HG03354 (cell line): ENCODE measurements around the gene PSG5.
"Not testable (repeated sequence)": the region's sequence is repeated elsewhere in the genome, so short reads cannot be mapped to it uniquely, and the experiment has no call there.

Experiments used
- ATAC-seq: cut with Tn5 transposase; IDR thresholded peaks from one replicate; pipeline ENCODE4 v1.9.1; 2021; ENCODE audit warnings: mild to moderate bottlenecking; ENCODE audit not compliant: unreplicated experiment, poor library complexity, severe bottlenecking

PSG5 gene

GRCh38 chr19:43186311-43186935 lies at the start of gene PSG5:
Gene PSG5 (minus strand): TSS chr19:43186536. CDS start chr19:43186405, 131 bp downstream.
- not testable (repeated sequence) for ATAC-seq

- not testable (repeated sequence) for ATAC-seq
Measured at GRCh38 chr19:43235686-43236085, 49.4 kb upstream of the PSG5 start.

- ATAC-seq: no peak
Measured at GRCh38 chr19:43229315-43229714, 43.0 kb upstream of the PSG5 start.

GRCh38 chr19:43228730-43229129 lies 42.4 kb upstream of the PSG5 start:
- ATAC-seq: not testable (repeated sequence)

- not testable (repeated sequence) for ATAC-seq
Measured at GRCh38 chr19:43226986-43227385, 40.6 kb upstream of the PSG5 start.

- no peak for ATAC-seq
Measured at GRCh38 chr19:43224855-43225253, 38.5 kb upstream of the PSG5 start.

GRCh38 chr19:43224201-43224854 lies 38.0 kb upstream of the PSG5 start:
- ATAC-seq: not testable (repeated sequence)

GRCh38 chr19:43221891-43222290 lies 35.6 kb upstream of the PSG5 start:
- ATAC-seq: not testable (repeated sequence)

GRCh38 chr19:43219136-43219535 lies 32.8 kb upstream of the PSG5 start:
- ATAC-seq: not testable (repeated sequence)

- not testable (repeated sequence) for ATAC-seq
Measured at GRCh38 chr19:43215881-43216280, 29.5 kb upstream of the PSG5 start.

GRCh38 chr19:43207991-43208390 lies 21.7 kb upstream of the PSG5 start:
- ATAC-seq: no peak

- not testable (repeated sequence) for ATAC-seq
Measured at GRCh38 chr19:43207174-43207573, 20.8 kb upstream of the PSG5 start.

- ATAC-seq: not testable (repeated sequence)
Measured at GRCh38 chr19:43205471-43206105, 19.3 kb upstream of the PSG5 start, which contains the start of gene PSG4. Gene PSG4 (minus strand): TSS chr19:43205638. CDS start chr19:43205536, 102 bp downstream.

GRCh38 chr19:43203611-43204010 lies 17.3 kb upstream of the PSG5 start:
- not testable (repeated sequence) for ATAC-seq

- ATAC-seq: not testable (repeated sequence)
Measured at GRCh38 chr19:43201891-43202290, 15.6 kb upstream of the PSG5 start.

GRCh38 chr19:43201337-43201801 lies 15.0 kb upstream of the PSG5 start:
- not testable (repeated sequence) for ATAC-seq

GRCh38 chr19:43198686-43199419 lies 12.5 kb upstream of the PSG5 start:
- ATAC-seq: not testable (repeated sequence)

GRCh38 chr19:43197666-43198397 lies 11.5 kb upstream of the PSG5 start:
- ATAC-seq: not testable (repeated sequence)

GRCh38 chr19:43194397-43194796 lies 8.1 kb upstream of the PSG5 start:
- ATAC-seq: not testable (repeated sequence)
